NT2/D1 (cell line): ENCODE results near the gene RAB43.

Source experiments
- DNase-seq: peaks from one replicate; pipeline ENCODE4 v3.0.0-alpha.2; 2011; ENCODE audit warnings: low read depth, low spot score
- H3K27me3 ChIP-seq: 2 replicates; pipeline ENCODE4 v1.6.0; 2011; ENCODE audit warnings: mild to moderate bottlenecking; ENCODE audit not compliant: insufficient read length, insufficient read depth
- H3K36me3 ChIP-seq: 2 replicates; pipeline ENCODE4 v1.6.1; 2011; ENCODE audit warnings: mild to moderate bottlenecking, low read length, mixed read lengths; ENCODE audit not compliant: insufficient read depth, insufficient read length
- H3K4me1 ChIP-seq: 2 replicates; pipeline ENCODE4 v1.5.1; 2011; ENCODE audit not compliant: insufficient read depth, insufficient read length
- H3K4me3 ChIP-seq: 2 replicates; pipeline ENCODE4 v1.5.1; 2011; ENCODE audit warnings: low read depth; ENCODE audit not compliant: insufficient read length
- H3K9ac ChIP-seq: 2 replicates; pipeline ENCODE4 v1.6.0; 2011; ENCODE audit warnings: low read depth; ENCODE audit not compliant: insufficient read length
- H3K9me3 ChIP-seq: 2 replicates; pipeline ENCODE4 v1.5.1; 2011; ENCODE audit warnings: mild to moderate bottlenecking, low read length; ENCODE audit not compliant: insufficient read depth
- SUZ12 ChIP-seq: IDR thresholded peaks from 2 replicates; pipeline ENCODE4 v1.6.1; 2011; ENCODE audit not compliant: insufficient read length, insufficient read depth; ENCODE audit errors: extremely low read depth
- YY1 ChIP-seq: IDR thresholded peaks from 2 replicates; pipeline ENCODE4 v1.6.1; 2011; ENCODE audit not compliant: insufficient read length, insufficient read depth
- ZNF274 ChIP-seq: IDR thresholded peaks from 2 replicates; pipeline ENCODE4 v1.6.1; 2011; ENCODE audit warnings: mild to moderate bottlenecking, low read depth, low read length

The RAB43 gene

GRCh38 chr3:129130291-129130813, 8.7 kb upstream of the RAB43 start:
- no peak overlapping the region for H3K9ac ChIP-seq
- no peak for DNase-seq
- H3K36me3 ChIP-seq: peaks cover 84% of the 10 kb centered on the region
- no peak overlapping the region for H3K4me3 ChIP-seq
- H3K9me3 ChIP-seq: no peaks in the 10 kb centered on the region
- TF ChIP-seq YY1: no peak
- no peak for TF ChIP-seq SUZ12
- no peak for TF ChIP-seq ZNF274
- H3K4me1 ChIP-seq: peaks cover 16% of the 10 kb centered on the region
- H3K27me3 ChIP-seq: no peaks in the 10 kb centered on the region

DNA sequence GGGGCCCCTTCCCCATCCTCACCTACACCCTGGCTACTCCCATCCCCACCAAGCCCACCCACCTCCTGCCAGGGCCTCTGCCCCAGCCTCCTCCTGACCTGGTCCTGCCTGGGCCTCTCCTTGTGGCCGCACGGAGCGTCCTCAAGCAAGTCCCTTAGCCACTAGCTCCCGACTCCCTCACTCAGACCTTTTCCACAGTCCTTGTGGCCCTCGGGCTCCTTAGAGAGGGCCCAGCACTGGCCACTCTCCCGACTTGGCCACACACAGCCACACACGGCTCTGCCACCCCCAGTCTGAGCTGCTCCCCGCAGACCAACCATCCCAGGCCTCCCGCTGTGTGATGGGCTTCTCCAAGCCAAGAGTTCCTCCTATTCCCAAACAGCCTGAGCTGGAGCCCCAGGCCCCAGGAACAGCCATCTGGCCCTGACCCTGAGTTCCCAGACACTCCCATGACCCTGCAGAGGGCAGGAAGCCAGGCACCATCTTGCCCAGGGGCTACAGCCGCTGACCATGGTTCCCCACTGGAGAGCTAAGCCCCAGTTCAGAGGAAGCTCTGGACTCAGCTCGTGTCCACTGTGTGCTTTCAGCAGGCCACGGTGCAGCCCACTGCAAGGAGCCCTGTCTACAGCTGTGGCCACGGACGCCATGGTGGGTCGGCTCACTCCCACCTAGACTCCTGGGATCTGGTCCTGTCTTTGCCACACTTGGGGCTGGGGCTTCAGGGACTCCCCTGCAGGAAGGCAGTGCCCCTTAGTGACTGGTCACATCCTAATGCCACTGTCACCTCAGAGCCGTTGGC, 7.0 kb upstream of the RAB43 start:
- DNase-seq: no peak
- Histone ChIP-seq H3K27me3 (no peaks in the 10 kb centered on the region), H3K4me3 (no peak overlapping the region), H3K9me3 (no peaks in the 10 kb centered on the region), H3K9ac (no peak overlapping the region), H3K36me3 (peaks cover 67% of the 10 kb centered on the region), H3K4me1 (peaks cover 17% of the 10 kb centered on the region)
- TF ChIP-seq ZNF274 (no peak), YY1 (no peak), SUZ12 (no peak)

DNA sequence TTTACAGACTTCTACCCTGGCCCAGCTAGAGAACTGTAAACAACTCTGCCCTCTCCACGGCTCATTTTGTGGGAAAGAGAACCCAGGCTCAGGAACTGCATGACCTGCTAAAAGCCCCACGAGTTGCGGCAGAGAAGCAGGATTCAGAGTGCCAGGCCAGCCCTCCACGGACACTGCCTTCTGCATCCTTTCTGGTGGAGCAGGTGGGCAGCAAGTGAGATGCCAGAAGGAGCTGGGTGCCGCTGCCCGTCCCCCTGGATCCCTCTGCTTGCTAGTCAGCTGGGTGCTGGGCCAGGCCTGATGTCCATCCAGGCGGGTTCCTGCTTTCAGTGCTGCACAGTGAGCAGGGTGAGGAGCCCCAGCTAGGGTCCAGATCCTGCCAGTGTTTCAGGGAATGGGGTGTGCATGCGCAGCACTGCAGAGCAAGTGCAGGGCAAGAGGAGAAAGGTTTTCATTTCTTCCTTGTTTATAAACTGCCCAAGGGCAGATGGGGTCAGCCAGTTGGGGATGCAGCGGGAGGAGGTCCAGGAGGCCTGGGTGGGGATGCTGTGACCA, 5.2 kb upstream of the RAB43 start:
- H3K4me1 ChIP-seq: peaks cover 20% of the 10 kb centered on the region
- H3K4me3 ChIP-seq: no peak overlapping the region
- DNase-seq: no peak
- peaks cover 4% of the 10 kb centered on the region for H3K27me3 ChIP-seq
- no peak overlapping the region for H3K9ac ChIP-seq
- TF ChIP-seq YY1: no peak
- TF ChIP-seq ZNF274: no peak
- TF ChIP-seq SUZ12: no peak
- H3K9me3 ChIP-seq: no peaks in the 10 kb centered on the region
- H3K36me3 ChIP-seq: peaks cover 50% of the 10 kb centered on the region

- peaks cover 20% of the 10 kb centered on the region for H3K36me3 ChIP-seq
- no peak overlapping the region for H3K4me3 ChIP-seq
- H3K4me1 ChIP-seq: peaks cover 28% of the 10 kb centered on the region
- DNase-seq: no peak
- no peak for TF ChIP-seq ZNF274
- TF ChIP-seq SUZ12: no peak
- TF ChIP-seq YY1: no peak
- H3K27me3 ChIP-seq: peaks cover 4% of the 10 kb centered on the region
- no peak overlapping the region for H3K9ac ChIP-seq
- no peaks in the 10 kb centered on the region for H3K9me3 ChIP-seq
Measured at GRCh38 chr3:129123314-129124060, 1.9 kb upstream of the RAB43 start.

GRCh38 chr3:129122412-129123011, 908 bp upstream of the RAB43 start:
- no peaks in the 10 kb centered on the region for H3K9me3 ChIP-seq
- peaks cover 4% of the 10 kb centered on the region for H3K27me3 ChIP-seq
- H3K36me3 ChIP-seq: peaks cover 19% of the 10 kb centered on the region
- no peak for DNase-seq
- H3K4me1 ChIP-seq: peaks cover 20% of the 10 kb centered on the region
- no peak for TF ChIP-seq SUZ12
- TF ChIP-seq ZNF274: no peak
- TF ChIP-seq YY1: no peak
- H3K4me3 ChIP-seq: peak overlapping the region; percentile 53
- H3K9ac ChIP-seq: peak overlapping the region; percentile 87

GRCh38 chr3:129121016-129121791, 400 bp downstream of the RAB43 start:
- peaks cover 23% of the 10 kb centered on the region for H3K4me1 ChIP-seq
- DNase-seq: no peak
- peaks cover 4% of the 10 kb centered on the region for H3K27me3 ChIP-seq

More at GRCh38 chr3:129121016-129121791, 400 bp downstream of the RAB43 start:
- no peak for TF ChIP-seq YY1
- TF ChIP-seq ZNF274: no peak
- TF ChIP-seq SUZ12: no peak
- Histone ChIP-seq H3K4me3 (peak overlapping the region; percentile 79), H3K9ac (peak overlapping the region; percentile 85), H3K36me3 (peaks cover 10% of the 10 kb centered on the region), H3K9me3 (no peaks in the 10 kb centered on the region)
